HepG2 (cell line): Measurements from ENCODE around the gene TAB2. TPM values are rescaled to one million over a fixed set of nuclear protein-coding genes. Genes with fewer than 3 reads are reported as not detected.

Experiments used
- CCDC6 ChIP-seq: sonication (generic); formaldehyde crosslinking; IDR thresholded peaks from 2 replicates; pipeline ENCODE4 v1.8.1; 2022; ENCODE audit warnings: mild to moderate bottlenecking, missing genetic modification reagents, moderate library complexity
- FOXP4 ChIP-seq: sonication (generic); formaldehyde crosslinking; IDR thresholded peaks from 2 replicates; pipeline ENCODE4 v1.4.0; 2020; ENCODE audit warnings: missing genetic modification reagents
- KIAA2018 ChIP-seq: sonication (generic); formaldehyde crosslinking; IDR thresholded peaks from 2 replicates; pipeline ENCODE4 v1.5.0; 2020; ENCODE audit warnings: mild to moderate bottlenecking, missing genetic modification reagents, borderline replicate concordance
- MLLT10 ChIP-seq: sonication (generic); formaldehyde crosslinking; IDR thresholded peaks from 2 replicates; pipeline ENCODE4 v1.4.0; 2020; ENCODE audit warnings: missing genetic modification reagents
- PHF8 ChIP-seq: sonication (generic); formaldehyde crosslinking; IDR thresholded peaks from 2 replicates; pipeline ENCODE4 v1.5.0; 2020; ENCODE audit warnings: missing genetic modification reagents
- REPIN1 ChIP-seq: sonication (generic); formaldehyde crosslinking; IDR thresholded peaks from 2 replicates; pipeline ENCODE4 v1.8.0; 2022; ENCODE audit warnings: missing genetic modification reagents, low read depth, mild to moderate bottlenecking, borderline replicate concordance
- SKI ChIP-seq: fragments of 450-650 bp; IDR thresholded peaks from one replicate; pipeline ENCODE4 v1.6.1; 2018; ENCODE audit warnings: mild to moderate bottlenecking; ENCODE audit not compliant: partially characterized antibody
- ZNF558 ChIP-seq: sonication (generic); formaldehyde crosslinking; IDR thresholded peaks from 2 replicates; pipeline ENCODE4 v1.9.0; 2022; ENCODE audit warnings: mild to moderate bottlenecking, missing genetic modification reagents, borderline replicate concordance
- ZNF710 ChIP-seq: sonication (generic); formaldehyde crosslinking; IDR thresholded peaks from 2 replicates; pipeline ENCODE4 v1.5.0; 2020; ENCODE audit warnings: mild to moderate bottlenecking, missing genetic modification reagents, borderline replicate concordance
- polyA plus RNA-seq, 8 experiments: library from polyadenylated mRNA; depleted of rRNA in 3 of 8; stranded (reverse) in 7 of 8; unstranded in 1 of 8; fragments of >200 nt; fragmentation: Illumina TruSeq in 4 of 8; extraction: Trizol in 4 of 8; gene quantifications; 2 replicates each; pipeline versions ENCODE4 v1.2.1 to v1.2.3, GENCODE V29; 2011 to 2016; ENCODE audit warnings: low read depth in 4 of 8, missing spikeins in 1 of 8, mixed read lengths in 1 of 8; ENCODE audit not compliant: insufficient read depth in 1 of 8
- total RNA-seq, 5 experiments: library from RNA; depleted of rRNA; stranded (reverse); fragments of >200 nt; fragmentation: Illumina TruSeq; extraction: Trizol; gene quantifications; 2 replicates each; pipeline ENCODE4 v1.2.3, GENCODE V29; 2016; ENCODE audit warnings: low read depth in 1 of 5

Gene TAB2
- total and polyA plus RNA-seq, 2 of the 13 experiments (the other 11 are each of a cell fraction or from before 2014, with no cell fraction given) = 23.7 to 50.2 TPM

GRCh38 chr6:149331871-149332270 lies 14.4 kb downstream of the TAB2 start (continued):
- TF ChIP-seq PHF8 (no peak), ZNF710 (CRISPR knock-in tag) (no peak), MLLT10 (no peak), ZNF558 (CRISPR knock-in tag) (no peak), REPIN1 (CRISPR knock-in tag) (no peak), CCDC6 (no peak), SKI (no peak), KIAA2018 (no peak), FOXP4 (CRISPR knock-in tag) (no peak)
